Caco-2 (cell line): ENCODE data around the gene ID1. TPM values are rescaled to one million over a fixed set of nuclear protein-coding genes. Genes with fewer than 3 reads are reported as not detected.

Source experiments
- BruUV-seq: library from RNA; stranded (reverse); fragments of 400-500 nt; replicated peaks from 2 replicates; lab custom pipeline; 2021; lab: Mats Ljungman, UMichigan
- CTCF ChIA-PET: fragments of 300-600 bp; sonication (Branson Sonifier 250); formaldehyde crosslinking; loops from one replicate; lab custom pipeline; 2022; ENCODE audit warnings: antibody characterized with exemption; lab: Charles Lee
- POLR2A ChIA-PET: fragments of 300-600 bp; sonication (Branson Sonifier 250); formaldehyde crosslinking; loops from one replicate; lab custom pipeline; 2022; ENCODE audit warnings: antibody characterized with exemption; lab: Charles Lee
- DNase-seq, 2 experiments: peaks; one replicate each; pipeline versions ENCODE4 v3.0.0 to v3.0.0-alpha.2; 2020 to 2022
- H3K27me3 ChIP-seq: replicated peaks from 2 replicates; pipeline ENCODE4 v1.6.0; 2011; ENCODE audit warnings: low read length; ENCODE audit not compliant: control insufficient read depth, insufficient read depth
- H3K36me3 ChIP-seq: 2 replicates; pipeline ENCODE4 v1.5.1; 2011; ENCODE audit warnings: low read length; ENCODE audit not compliant: control insufficient read depth, insufficient read depth
- H3K4me1 ChIP-seq: fragments of 250-450 bp; sonication (Bioruptor Pico); 2 replicates; pipeline ENCODE4 v1.5.1; 2020; ENCODE audit warnings: mild to moderate bottlenecking
- H3K4me3 ChIP-seq: 2 replicates; pipeline ENCODE4 v1.5.1; 2011; ENCODE audit warnings: low read depth, mild to moderate bottlenecking, control low read depth, low read length
- H3K9me3 ChIP-seq: fragments of 250-450 bp; sonication (Bioruptor Pico); 2 replicates; pipeline ENCODE4 v1.5.1; 2020; ENCODE audit warnings: mild to moderate bottlenecking, moderate library complexity
- H3K27ac Mint-ChIP-seq: one replicate; pipeline ENCODE4 v1.8.0; 2022; ENCODE audit warnings: mixed read lengths; ENCODE audit not compliant: unreplicated experiment
- H3K27me3 Mint-ChIP-seq: one replicate; pipeline ENCODE4 v1.8.0; 2022; ENCODE audit warnings: mixed read lengths; ENCODE audit not compliant: insufficient read depth, unreplicated experiment
- H3K36me3 Mint-ChIP-seq: one replicate; pipeline ENCODE4 v1.8.0; 2022; ENCODE audit warnings: mild to moderate bottlenecking, mixed read lengths; ENCODE audit not compliant: insufficient read depth, unreplicated experiment
- H3K4me1 Mint-ChIP-seq: one replicate; pipeline ENCODE4 v1.8.0; 2022; ENCODE audit warnings: low read depth, mixed read lengths; ENCODE audit not compliant: unreplicated experiment
- H3K4me3 Mint-ChIP-seq: one replicate; pipeline ENCODE4 v1.8.0; 2022; ENCODE audit warnings: mild to moderate bottlenecking, moderate library complexity, mixed read lengths; ENCODE audit not compliant: unreplicated experiment
- H3K9me3 Mint-ChIP-seq: one replicate; pipeline ENCODE4 v1.8.0; 2022; ENCODE audit warnings: mixed read lengths; ENCODE audit not compliant: unreplicated experiment
- intact Hi-C: fragments of 100-400 bp; cut with micrococcal nuclease; formaldehyde crosslinking; loops from one replicate; pipeline ENCODE4 v1.10.0; 2022; ENCODE audit not compliant: unreplicated experiment
- total RNA-seq: library from RNA; stranded (reverse); gene quantifications from 2 replicates; pipeline ENCODE4 v1.2.3, GENCODE V29; 2022
- TF ChIP-seq, protein P1 (sequence below), 2 experiments: fragments of 200-600 bp in 1 of 2; IDR thresholded peaks; 1 replicate in 1 of 2; 2 replicates in 1 of 2; pipeline versions ENCODE4 v1.5.1 to v1.8.0; 2011 to 2022; ENCODE audit warnings: antibody characterized with exemption in 1 of 2, control low read depth in 1 of 2, inconsistent platforms in 1 of 2, low read depth in 1 of 2, low read length in 1 of 2, mild to moderate bottlenecking in 1 of 2, moderate library complexity in 1 of 2; ENCODE audit not compliant: insufficient read depth in 1 of 2, severe bottlenecking in 1 of 2, unreplicated experiment in 1 of 2

ID1 gene
- total RNA-seq, 1 experiment from 2014 or later = 163 TPM

- Mint-ChIP-seq H3K4me3 (no peak overlapping the region), H3K36me3 (peaks cover 61% of the 10 kb centered on the region), H3K27me3 (no peaks in the 10 kb centered on the region), H3K27ac (peak overlapping the region; percentile 7), H3K4me1 (peaks cover 34% of the 10 kb centered on the region), H3K9me3 (no peaks in the 10 kb centered on the region)
- TF ChIP-seq, protein P1, sequence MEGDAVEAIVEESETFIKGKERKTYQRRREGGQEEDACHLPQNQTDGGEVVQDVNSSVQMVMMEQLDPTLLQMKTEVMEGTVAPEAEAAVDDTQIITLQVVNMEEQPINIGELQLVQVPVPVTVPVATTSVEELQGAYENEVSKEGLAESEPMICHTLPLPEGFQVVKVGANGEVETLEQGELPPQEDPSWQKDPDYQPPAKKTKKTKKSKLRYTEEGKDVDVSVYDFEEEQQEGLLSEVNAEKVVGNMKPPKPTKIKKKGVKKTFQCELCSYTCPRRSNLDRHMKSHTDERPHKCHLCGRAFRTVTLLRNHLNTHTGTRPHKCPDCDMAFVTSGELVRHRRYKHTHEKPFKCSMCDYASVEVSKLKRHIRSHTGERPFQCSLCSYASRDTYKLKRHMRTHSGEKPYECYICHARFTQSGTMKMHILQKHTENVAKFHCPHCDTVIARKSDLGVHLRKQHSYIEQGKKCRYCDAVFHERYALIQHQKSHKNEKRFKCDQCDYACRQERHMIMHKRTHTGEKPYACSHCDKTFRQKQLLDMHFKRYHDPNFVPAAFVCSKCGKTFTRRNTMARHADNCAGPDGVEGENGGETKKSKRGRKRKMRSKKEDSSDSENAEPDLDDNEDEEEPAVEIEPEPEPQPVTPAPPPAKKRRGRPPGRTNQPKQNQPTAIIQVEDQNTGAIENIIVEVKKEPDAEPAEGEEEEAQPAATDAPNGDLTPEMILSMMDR (IDR thresholded peaks at IDR 0.05; ENCODE audit: insufficient read depth in 1 of 2, low read depth in 1 of 2, low read length in 1 of 2, severe bottlenecking in 1 of 2, unreplicated experiment in 1 of 2) = no peak
- H3K4me1 ChIP-seq = peaks cover 19% of the 10 kb centered on the region
- H3K9me3 ChIP-seq = no peaks in the 10 kb centered on the region
- no TSS peak for BruUV-seq
- ChIA-PET POLR2A (interaction anchor here (0.6 kb wide), 1 partner anchor 10 kb away, joined by 3 read pairs; no protein-coding TSS in a partner anchor), CTCF (interaction anchor here (1.1 to 28.6 kb wide), 3 partner anchors 9 to 57 kb away, joined by 3 to 1708 read pairs (median 9); partner anchors contain the start of gene ID1)
- intact Hi-C loops = no loop called here
- H3K36me3 ChIP-seq = no peaks in the 10 kb centered on the region
- H3K27me3 ChIP-seq = no peaks in the 10 kb centered on the region
- DNase-seq = no peak
- H3K4me3 ChIP-seq = no peak overlapping the region
These were observed 28.3 kb upstream of the ID1 start for GRCh38 chr20:31576751-31577150.

DNA sequence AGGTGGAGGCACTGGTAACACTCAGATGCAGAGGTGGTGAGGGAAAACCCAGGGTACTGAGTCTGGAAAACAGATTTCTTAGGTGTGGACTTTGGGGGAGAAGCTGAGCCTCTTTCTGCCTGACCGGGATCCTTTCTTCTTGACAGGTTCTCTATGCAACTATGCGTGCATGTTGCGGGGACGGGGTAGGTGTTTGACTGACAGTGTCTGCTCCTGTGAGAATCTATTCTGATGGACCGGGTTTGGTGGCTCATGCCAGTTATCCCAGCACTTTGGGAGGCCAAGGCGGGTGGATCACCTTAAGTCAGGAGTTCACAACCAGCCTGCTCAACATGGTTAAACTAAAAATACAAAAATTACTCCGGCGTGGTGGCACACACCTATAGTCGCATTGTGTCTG, 27.9 kb upstream of the ID1 start:
- H3K9me3 Mint-ChIP-seq = no peaks in the 10 kb centered on the region
- Histone ChIP-seq H3K4me3 (no peak overlapping the region), H3K4me1 (peaks cover 15% of the 10 kb centered on the region), H3K27me3 (no peaks in the 10 kb centered on the region), H3K9me3 (no peaks in the 10 kb centered on the region), H3K36me3 (no peaks in the 10 kb centered on the region)
- ChIA-PET CTCF (interaction anchor here (1.1 to 28.6 kb wide), 3 partner anchors 9 to 57 kb away, joined by 3 to 1708 read pairs (median 9); partner anchors contain the start of gene ID1), POLR2A (interaction anchor here (0.5 to 1.8 kb wide), 3 partner anchors 15 to 28 kb away, joined by 3 to 12 read pairs (median 9); partner anchors contain the start of gene ID1)
- no peaks in the 10 kb centered on the region for H3K27me3 Mint-ChIP-seq
- peak overlapping the region; percentile 33 for H3K27ac Mint-ChIP-seq
- no peak for DNase-seq
- peaks cover 29% of the 10 kb centered on the region for H3K4me1 Mint-ChIP-seq
- BruUV-seq = no TSS peak
- H3K4me3 Mint-ChIP-seq = no peak overlapping the region
- intact Hi-C loops = no loop called here
- peaks cover 56% of the 10 kb centered on the region for H3K36me3 Mint-ChIP-seq
- TF ChIP-seq, protein P1 (IDR thresholded peaks at IDR 0.05; ENCODE audit: insufficient read depth in 1 of 2, low read depth in 1 of 2, low read length in 1 of 2, severe bottlenecking in 1 of 2, unreplicated experiment in 1 of 2) = no peak

DNA sequence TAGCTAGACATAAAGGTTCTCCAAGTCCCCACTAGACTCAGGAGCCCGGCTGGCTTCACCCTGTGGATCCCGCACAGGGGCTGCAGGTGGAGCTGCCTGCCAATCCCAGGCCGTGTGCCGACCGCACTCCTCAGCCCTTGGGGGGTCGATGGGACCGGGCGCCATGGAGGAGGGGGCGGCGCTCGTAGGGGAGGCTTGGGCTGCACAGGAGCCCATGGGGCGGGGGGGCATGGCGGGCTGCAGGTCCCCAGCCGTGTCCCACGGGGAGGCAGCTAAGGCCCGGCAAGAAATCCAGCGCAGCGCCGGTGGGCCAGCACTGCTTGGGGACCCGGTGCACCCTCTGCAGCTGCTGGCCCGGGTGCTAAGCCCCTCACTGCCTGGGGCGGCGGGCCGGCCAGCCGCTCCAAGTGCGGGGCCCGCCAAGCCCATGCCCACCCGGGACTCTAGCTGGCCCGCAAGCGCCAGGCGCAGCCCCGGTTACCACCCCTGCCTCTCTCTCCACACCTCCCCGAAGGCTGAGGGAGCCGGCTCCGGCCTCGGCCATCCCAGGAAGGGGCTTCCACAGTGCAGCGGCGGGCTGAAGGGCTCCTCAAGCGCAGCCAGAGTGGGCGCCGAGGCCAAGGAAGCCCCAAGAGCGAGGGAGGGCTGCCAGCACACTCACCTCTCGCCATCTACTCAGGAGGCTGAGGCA, 26.5 kb upstream of the ID1 start:
- CTCF ChIA-PET = interaction anchor here (0.6 to 28.6 kb wide), 4 partner anchors 10 to 64 kb away, joined by 7 to 1708 read pairs (median 9); partner anchors contain the start of genes HM13 and ID1

More for the DNA sequence above, 26.5 kb upstream of the ID1 start:
- Mint-ChIP-seq H3K4me3 (no peak overlapping the region), H3K9me3 (no peaks in the 10 kb centered on the region), H3K27me3 (no peaks in the 10 kb centered on the region), H3K4me1 (peaks cover 22% of the 10 kb centered on the region), H3K36me3 (peaks cover 42% of the 10 kb centered on the region), H3K27ac (peak overlapping the region; percentile 13)
- intact Hi-C loops = no loop called here
- TF ChIP-seq, protein P1 (IDR thresholded peaks at IDR 0.05; ENCODE audit: insufficient read depth in 1 of 2, low read depth in 1 of 2, low read length in 1 of 2, severe bottlenecking in 1 of 2, unreplicated experiment in 1 of 2) = no peak
- H3K36me3 ChIP-seq = no peaks in the 10 kb centered on the region
- DNase-seq = no peak
- H3K4me3 ChIP-seq = no peak overlapping the region
- H3K4me1 ChIP-seq = peaks cover 11% of the 10 kb centered on the region
- no peaks in the 10 kb centered on the region for H3K27me3 ChIP-seq
- H3K9me3 ChIP-seq = no peaks in the 10 kb centered on the region
- POLR2A ChIA-PET = interaction anchor here (0.6 to 1.8 kb wide), 8 partner anchors 9 to 321 kb away, joined by 4 to 17 read pairs (median 8); partner anchors contain the start of gene ID1
- no TSS peak for BruUV-seq
